Neuronal stem cell (in vitro differentiated cells): Measurements from ENCODE around the gene OR51E2.

Source experiments
- DNase-seq: peaks from one replicate; pipeline ENCODE4 v3.0.0-alpha.2; 2013; ENCODE audit warnings: low spot score
- H2AFZ ChIP-seq: one replicate; pipeline ENCODE4 v1.6.1; 2013; ENCODE audit warnings: mild to moderate bottlenecking, low read length, inconsistent platforms
- H2AK5ac ChIP-seq: 2 replicates; pipeline ENCODE4 v1.6.1; 2013; ENCODE audit warnings: low read depth, mild to moderate bottlenecking, inconsistent platforms, low read length, moderate library complexity, mixed read lengths
- H2BK120ac ChIP-seq: 2 replicates; pipeline ENCODE4 v1.6.1; 2013; ENCODE audit warnings: low read depth, mild to moderate bottlenecking, inconsistent platforms, low read length, moderate library complexity, mixed read lengths
- H2BK12ac ChIP-seq: one replicate; pipeline ENCODE4 v1.6.1; 2013; ENCODE audit warnings: low read length, inconsistent platforms
- H2BK15ac ChIP-seq: 2 replicates; pipeline ENCODE4 v1.6.1; 2013; ENCODE audit warnings: mild to moderate bottlenecking, low read length, inconsistent platforms, mixed read lengths
- H2BK5ac ChIP-seq: one replicate; pipeline ENCODE4 v1.6.1; 2013; ENCODE audit warnings: inconsistent platforms, mild to moderate bottlenecking, low read length, moderate library complexity
- H3K14ac ChIP-seq: one replicate; pipeline ENCODE4 v1.6.1; 2013; ENCODE audit warnings: low read length, inconsistent platforms
- H3K18ac ChIP-seq: 2 replicates; pipeline ENCODE4 v1.6.1; 2013; ENCODE audit warnings: low read length, inconsistent platforms
- H3K23ac ChIP-seq: 2 replicates; pipeline ENCODE4 v1.6.1; 2013; ENCODE audit warnings: low read depth, mild to moderate bottlenecking, mixed read lengths, low read length, inconsistent platforms; ENCODE audit not compliant: poor library complexity
- H3K27ac ChIP-seq: replicated peaks from 3 replicates; pipeline ENCODE4 v1.5.1; 2013; ENCODE audit warnings: low read length, inconsistent platforms
- H3K27me3 ChIP-seq, 3 experiments: 2 replicates each; pipeline ENCODE4 v1.6.1; 2013; ENCODE audit warnings: low read length in 3 of 3, mild to moderate bottlenecking in 2 of 3, inconsistent platforms in 1 of 3, low read depth in 1 of 3, mixed read lengths in 1 of 3, moderate library complexity in 1 of 3; ENCODE audit not compliant: control insufficient read depth in 3 of 3, insufficient read depth in 3 of 3
- H3K36me3 ChIP-seq, 2 donors: replicated peaks in 1 of 2; 2 replicates each; pipeline ENCODE4 v1.6.1; 2013; ENCODE audit warnings: low read length in 2 of 2; ENCODE audit not compliant: control insufficient read depth in 2 of 2, insufficient read depth in 2 of 2
- H3K4ac ChIP-seq: 2 replicates; pipeline ENCODE4 v1.6.1; 2013; ENCODE audit warnings: inconsistent platforms, mild to moderate bottlenecking, low read length, moderate library complexity
- H3K4me1 ChIP-seq, 2 donors: 1 replicate in 1 of 2; 2 replicates in 1 of 2; pipeline ENCODE4 v1.6.1; 2013; ENCODE audit warnings: low read length in 2 of 2, low read depth in 1 of 2; ENCODE audit not compliant: control insufficient read depth in 2 of 2, insufficient read depth in 1 of 2
- H3K4me2 ChIP-seq: one replicate; pipeline ENCODE4 v1.6.1; 2013; ENCODE audit warnings: mild to moderate bottlenecking, low read length, inconsistent platforms; ENCODE audit not compliant: insufficient read depth, poor library complexity, severe bottlenecking
- H3K4me3 ChIP-seq, 2 donors: 2 replicates each; pipeline ENCODE4 v1.5.1; 2013; ENCODE audit warnings: low read length in 2 of 2, mild to moderate bottlenecking in 2 of 2, inconsistent platforms in 1 of 2, moderate library complexity in 1 of 2
- H3K79me1 ChIP-seq: one replicate; pipeline ENCODE4 v1.6.1; 2013; ENCODE audit warnings: low read depth, mild to moderate bottlenecking, inconsistent platforms, low read length, moderate library complexity
- H3K9ac ChIP-seq: one replicate; pipeline ENCODE4 v1.6.1; 2013; ENCODE audit warnings: mild to moderate bottlenecking, low read depth, low read length, inconsistent platforms; ENCODE audit not compliant: poor library complexity
- H3K9me3 ChIP-seq, 2 donors: replicated peaks in 1 of 2; 2 replicates each; pipeline versions ENCODE3 to v1.6.1; 2013; ENCODE audit warnings: low read length in 2 of 2, mild to moderate bottlenecking in 2 of 2, inconsistent platforms in 1 of 2, low read depth in 1 of 2, mixed read lengths in 1 of 2, moderate library complexity in 1 of 2; ENCODE audit not compliant: control insufficient read depth in 2 of 2, insufficient read depth in 1 of 2
- H4K8ac ChIP-seq: one replicate; pipeline ENCODE4 v1.6.1; 2013; ENCODE audit warnings: low read depth, mild to moderate bottlenecking, inconsistent platforms, low read length, moderate library complexity
- H4K91ac ChIP-seq: one replicate; pipeline ENCODE4 v1.6.1; 2013; ENCODE audit warnings: low read length, low read depth, mild to moderate bottlenecking, inconsistent platforms; ENCODE audit not compliant: poor library complexity
- WGBS, 2 donors: extraction: QIAGEN DNeasy Blood & Tissue Kit; methylation state at CpG; one replicate each; pipeline ENCODE4 v1.1.7; 2013; ENCODE audit warnings: missing lambda C conversion rate in 2 of 2, mixed read lengths in 1 of 2; ENCODE audit not compliant: insufficient read length in 2 of 2, insufficient replicate concordance in 1 of 2; ENCODE audit errors: extremely low coverage in 2 of 2; 5-methylcytosine and 5-hydroxymethylcytosine counted together

Gene OR51E2

GRCh38 chr11:4672470-4672869 lies 25.2 kb downstream of the OR51E2 start:
- no peak for DNase-seq
- Histone ChIP-seq H3K36me3 (no peaks in the 10 kb centered on the region), H3K27me3 (no peaks in the 10 kb centered on the region), H3K4ac (no peak overlapping the region), H3K14ac (no peak overlapping the region), H2AK5ac (no peak overlapping the region), H2AFZ (no peak overlapping the region), H3K79me1 (no peaks in the 10 kb centered on the region), H2BK15ac (no peak overlapping the region), H3K23ac (no peak overlapping the region), H4K8ac (no peak overlapping the region), H3K4me1 (no peaks in the 10 kb centered on the region), H3K18ac (no peak overlapping the region), H3K4me2 (no peak overlapping the region), H2BK12ac (no peak overlapping the region), H3K9me3 (no peaks in the 10 kb centered on the region), H3K9ac (no peak overlapping the region), H3K27ac (no peak overlapping the region), H2BK5ac (no peak overlapping the region), H2BK120ac (no peak overlapping the region), H3K4me3 (no peak overlapping the region), H4K91ac (no peak overlapping the region)
- WGBS, 2 donors: 100% methylated on average over 1 of the region's 3 CpGs; no CpG with 5 or more reads in 1 of the 2 donors

DNA sequence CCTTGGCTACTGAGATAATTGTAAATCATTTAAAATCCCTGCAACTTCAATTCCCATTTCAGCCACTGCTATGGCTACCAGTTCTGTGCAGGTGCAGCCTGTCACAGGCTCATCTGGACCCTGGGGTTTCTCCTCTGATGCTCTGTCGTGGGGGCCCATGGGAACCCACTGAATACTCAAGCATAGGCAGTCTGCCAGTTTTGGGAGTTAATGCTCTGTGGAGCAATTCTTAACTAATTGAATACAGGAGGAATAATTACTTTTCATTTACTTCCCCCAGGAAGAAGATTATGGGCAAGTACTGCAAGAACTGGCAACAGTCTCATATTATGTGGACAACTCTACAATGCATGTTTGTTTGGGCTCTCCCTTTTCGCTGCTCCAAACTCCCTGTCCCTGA lies 25.9 kb downstream of the OR51E2 start:
- Histone ChIP-seq H3K36me3 (no peaks in the 10 kb centered on the region), H3K4me2 (no peak overlapping the region), H3K14ac (no peak overlapping the region), H2BK15ac (no peak overlapping the region), H3K4ac (no peak overlapping the region), H3K4me1 (no peaks in the 10 kb centered on the region), H2BK120ac (no peak overlapping the region), H3K23ac (no peak overlapping the region), H3K27me3 (no peaks in the 10 kb centered on the region), H4K8ac (no peak overlapping the region), H3K79me1 (no peaks in the 10 kb centered on the region), H2AK5ac (no peak overlapping the region), H3K4me3 (no peak overlapping the region), H3K9ac (no peak overlapping the region), H3K9me3 (no peaks in the 10 kb centered on the region), H3K27ac (no peak overlapping the region), H2BK5ac (no peak overlapping the region), H4K91ac (no peak overlapping the region), H2AFZ (no peak overlapping the region), H2BK12ac (no peak overlapping the region), H3K18ac (no peak overlapping the region)
- WGBS, 2 donors: no CpG with 5 or more reads among the region's 2 CpGs
- no peak for DNase-seq

DNA sequence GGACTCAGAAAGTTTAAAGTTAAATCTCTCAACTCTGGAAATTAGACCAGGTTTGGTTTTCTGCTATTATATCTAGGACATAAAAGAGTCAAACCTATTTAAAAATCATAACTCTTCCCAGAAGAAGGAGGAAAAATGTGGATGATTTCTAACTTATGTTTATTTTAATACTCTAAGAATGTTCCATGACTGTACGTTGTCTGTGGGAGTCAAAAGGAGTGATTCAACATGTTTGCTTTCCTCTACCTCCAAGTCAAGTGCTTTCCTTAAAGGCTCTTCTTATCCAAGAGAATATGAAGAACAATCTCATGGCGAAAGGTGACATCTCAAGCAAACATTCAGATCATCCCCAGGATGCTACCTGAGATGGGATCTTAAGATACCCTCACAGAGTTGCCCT lies 32.2 kb downstream of the OR51E2 start:
- no peaks in the 10 kb centered on the region for H3K79me1 ChIP-seq
- H3K27me3 ChIP-seq: no peaks in the 10 kb centered on the region
- no peak overlapping the region for H3K23ac ChIP-seq
- no peak overlapping the region for H3K14ac ChIP-seq
- H3K18ac ChIP-seq: no peak overlapping the region
- no peak overlapping the region for H2BK12ac ChIP-seq
- H2AFZ ChIP-seq: no peak overlapping the region
- H3K4me2 ChIP-seq: no peak overlapping the region
- H3K27ac ChIP-seq: no peak overlapping the region
- no peak overlapping the region for H3K9ac ChIP-seq
- no CpG with 5 or more reads among the region's 2 CpGs for WGBS, 2 donors
- H3K9me3 ChIP-seq: no peaks in the 10 kb centered on the region
- no peak overlapping the region for H4K91ac ChIP-seq
- no peaks in the 10 kb centered on the region for H3K36me3 ChIP-seq
- no peak for DNase-seq
- H3K4ac ChIP-seq: no peak overlapping the region
- no peak overlapping the region for H2AK5ac ChIP-seq
- H2BK5ac ChIP-seq: no peak overlapping the region
- no peak overlapping the region for H2BK15ac ChIP-seq
- H2BK120ac ChIP-seq: no peak overlapping the region
- no peak overlapping the region for H3K4me3 ChIP-seq
- no peak overlapping the region for H4K8ac ChIP-seq
- H3K4me1 ChIP-seq: no peaks in the 10 kb centered on the region

DNA sequence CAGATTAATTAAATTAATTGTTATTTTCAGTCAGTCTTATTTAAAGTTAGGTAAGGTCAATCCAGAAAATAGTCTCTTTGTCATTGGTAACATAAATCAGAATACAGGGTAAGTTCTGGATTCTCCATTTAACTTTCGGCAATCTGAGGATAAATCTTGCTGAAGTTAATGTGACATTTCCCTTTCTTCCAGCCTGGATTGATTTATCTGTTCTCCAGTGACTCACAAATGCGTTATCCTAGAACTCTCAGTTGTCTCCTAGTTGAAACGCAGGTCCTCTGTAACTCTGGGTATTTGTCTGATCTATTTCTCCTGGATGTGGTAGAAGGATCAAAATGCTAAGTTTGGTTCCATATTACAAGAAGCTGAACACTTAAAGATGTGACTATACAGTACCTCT lies 32.9 kb downstream of the OR51E2 start:
- H2AFZ ChIP-seq: no peak overlapping the region
- no peak overlapping the region for H3K14ac ChIP-seq
- H3K9ac ChIP-seq: no peak overlapping the region
- no peaks in the 10 kb centered on the region for H3K79me1 ChIP-seq
- no peaks in the 10 kb centered on the region for H3K36me3 ChIP-seq
- no peak overlapping the region for H4K8ac ChIP-seq
- H3K4me1 ChIP-seq: no peaks in the 10 kb centered on the region
- no peak overlapping the region for H2BK15ac ChIP-seq
- no peak overlapping the region for H3K18ac ChIP-seq
- no peak for DNase-seq
- H3K27me3 ChIP-seq: no peaks in the 10 kb centered on the region
- H4K91ac ChIP-seq: no peak overlapping the region
- H3K27ac ChIP-seq: no peak overlapping the region
- H3K4ac ChIP-seq: no peak overlapping the region
- H2BK120ac ChIP-seq: no peak overlapping the region
- no peak overlapping the region for H2BK12ac ChIP-seq
- H3K4me2 ChIP-seq: no peak overlapping the region
- no peaks in the 10 kb centered on the region for H3K9me3 ChIP-seq
- no peak overlapping the region for H3K23ac ChIP-seq
- no peak overlapping the region for H2AK5ac ChIP-seq
- no peak overlapping the region for H3K4me3 ChIP-seq
- WGBS, 2 donors: no CpG with 5 or more reads among the region's 3 CpGs
- no peak overlapping the region for H2BK5ac ChIP-seq
